HepG2 (cell line): ENCODE results near the gene TARP.
"Not testable (repeated sequence)": the region's sequence is repeated elsewhere in the genome, so short reads cannot be mapped to it uniquely, and the experiment has no call there.

Source experiments
- ATAC-seq: fragments of 200-7000 bp; cut with Tn5 transposase; 3 replicates; pipeline ENCODE4 v1.9.1; 2020; ENCODE audit warnings: mild to moderate bottlenecking, moderate library complexity
- BruUV-seq: library from RNA; stranded (reverse); fragments of 400-500 nt; replicated peaks from 2 replicates; lab custom pipeline; 2021; lab: Mats Ljungman, UMichigan
- CTCF ChIA-PET: fragments of 300-600 bp; formaldehyde crosslinking; extraction: SDS; loops from one replicate; lab custom pipeline; 2021; ENCODE audit warnings: low total read pairs, inconsistent platforms, low intra/inter-chr PET ratio; lab: Yijun Ruan, JAX
- POLR2A ChIA-PET: fragments of 350-600 bp; sonication (Branson Sonifier 250); formaldehyde crosslinking; loops from one replicate; lab custom pipeline; 2020; ENCODE audit warnings: antibody characterized with exemption, inconsistent platforms; lab: Yijun Ruan, JAX
- DNase-seq: peaks from one replicate; pipeline ENCODE4 v3.0.0-alpha.2; 2015; ENCODE audit warnings: low spot score
- FAIRE-seq: peaks from 3 replicates; lab custom pipeline; 2011; peaks lifted over from hg19 to GRCh38; lab: Jason Lieb, UNC
- H2AFZ ChIP-seq: one replicate; pipeline ENCODE4 v1.6.1; 2011; ENCODE audit warnings: low read length, inconsistent platforms
- H3K27ac ChIP-seq: fragments of 300-600 bp; 3 replicates; pipeline ENCODE4 v1.8.0; 2011; ENCODE audit warnings: mixed run types, mild to moderate bottlenecking, mixed read lengths, low read length, inconsistent platforms; ENCODE audit not compliant: insufficient read depth; ENCODE audit errors: extremely low read length
- H3K27me3 ChIP-seq, 2 experiments: fragments of 200-600 bp in 1 of 2; 2 replicates in 1 of 2; 3 replicates in 1 of 2; pipeline versions ENCODE4 v1.6.0 to v1.8.0; 2011; ENCODE audit warnings: low read length in 2 of 2, mild to moderate bottlenecking in 2 of 2, moderate library complexity in 2 of 2, inconsistent platforms in 1 of 2; ENCODE audit not compliant: insufficient read depth in 2 of 2, control insufficient read depth in 1 of 2
- H3K36me3 ChIP-seq, 2 experiments: fragments of 200-600 bp in 1 of 2; replicated peaks in 1 of 2; 2 replicates in 1 of 2; 3 replicates in 1 of 2; pipeline versions ENCODE4 v1.5.1 to v1.8.0; 2011; ENCODE audit warnings: low read length in 2 of 2, inconsistent platforms in 1 of 2; ENCODE audit not compliant: insufficient read depth in 2 of 2, control insufficient read depth in 1 of 2
- H3K4me1 ChIP-seq: 2 replicates; pipeline ENCODE4 v1.5.1; 2012; ENCODE audit warnings: low read length, inconsistent platforms; ENCODE audit not compliant: insufficient read depth
- H3K4me2 ChIP-seq: 2 replicates; pipeline ENCODE4 v1.6.0; 2011; ENCODE audit warnings: low read depth, low read length, inconsistent platforms
- H3K4me3 ChIP-seq, 3 experiments: fragments of 200-600 bp in 1 of 3; sonication (generic), shearing (Covaris generic) in 1 of 3; replicated peaks in 1 of 3; 2 replicates each; pipeline ENCODE4 v1.5.1; 2011 to 2016; ENCODE audit warnings: low read length in 3 of 3, inconsistent platforms in 2 of 3, low read depth in 2 of 3, mild to moderate bottlenecking in 2 of 3, control low read depth in 1 of 3, mixed read lengths in 1 of 3; ENCODE audit not compliant: insufficient read depth in 1 of 3
- H3K79me2 ChIP-seq: one replicate; pipeline ENCODE4 v1.6.1; 2011; ENCODE audit warnings: low read length, inconsistent platforms; ENCODE audit not compliant: insufficient read depth
- H3K9ac ChIP-seq: 2 replicates; pipeline ENCODE4 v1.6.0; 2011; ENCODE audit warnings: mild to moderate bottlenecking, low read depth, low read length, inconsistent platforms; ENCODE audit not compliant: insufficient read depth
- H3K9me3 ChIP-seq: 2 replicates; pipeline ENCODE4 v1.5.1; 2012; ENCODE audit warnings: mild to moderate bottlenecking, low read length
- H4K20me1 ChIP-seq: 2 replicates; pipeline ENCODE4 v1.6.0; 2011; ENCODE audit warnings: inconsistent platforms, mild to moderate bottlenecking, low read length, moderate library complexity; ENCODE audit not compliant: insufficient read depth
- ATF7 ChIP-seq, 2 experiments: fragments of 450-650 bp in 1 of 2; sonication (generic) in 1 of 2; formaldehyde crosslinking in 1 of 2; IDR thresholded peaks; 2 replicates each; pipeline versions ENCODE4 v1.4.0 to v1.6.1; 2016 to 2020; ENCODE audit warnings: antibody characterized with exemption in 1 of 2, mild to moderate bottlenecking in 1 of 2, missing genetic modification reagents in 1 of 2
- CREB1 ChIP-seq, 2 experiments: fragments of 450-650 bp in 1 of 2; IDR thresholded peaks; 2 replicates each; pipeline ENCODE4 v1.6.1; 2016 to 2017; ENCODE audit warnings: control low read depth in 1 of 2, mild to moderate bottlenecking in 1 of 2, missing compliant biosample characterization in 1 of 2, missing genetic modification characterization in 1 of 2
- WGBS: methylation state at CpG from one replicate; pipeline ENCODE4 v1.1.6; 2017; ENCODE audit warnings: low lambda C conversion rate; 5-methylcytosine and 5-hydroxymethylcytosine counted together
- in situ Hi-C: cut with HindIII; loops from 2 replicates; pipeline ENCODE4 v1.10.0; 2017; ENCODE audit warnings: low pct_unique_long_range_greater_than_20kb; ENCODE audit not compliant: extremely low pct_ligation_motif_present
- intact Hi-C: fragments of 100-400 bp; cut with micrococcal nuclease; formaldehyde crosslinking; loops from one replicate; pipeline ENCODE4 v1.10.0; 2022; ENCODE audit not compliant: unreplicated experiment

The TARP gene

DNA sequence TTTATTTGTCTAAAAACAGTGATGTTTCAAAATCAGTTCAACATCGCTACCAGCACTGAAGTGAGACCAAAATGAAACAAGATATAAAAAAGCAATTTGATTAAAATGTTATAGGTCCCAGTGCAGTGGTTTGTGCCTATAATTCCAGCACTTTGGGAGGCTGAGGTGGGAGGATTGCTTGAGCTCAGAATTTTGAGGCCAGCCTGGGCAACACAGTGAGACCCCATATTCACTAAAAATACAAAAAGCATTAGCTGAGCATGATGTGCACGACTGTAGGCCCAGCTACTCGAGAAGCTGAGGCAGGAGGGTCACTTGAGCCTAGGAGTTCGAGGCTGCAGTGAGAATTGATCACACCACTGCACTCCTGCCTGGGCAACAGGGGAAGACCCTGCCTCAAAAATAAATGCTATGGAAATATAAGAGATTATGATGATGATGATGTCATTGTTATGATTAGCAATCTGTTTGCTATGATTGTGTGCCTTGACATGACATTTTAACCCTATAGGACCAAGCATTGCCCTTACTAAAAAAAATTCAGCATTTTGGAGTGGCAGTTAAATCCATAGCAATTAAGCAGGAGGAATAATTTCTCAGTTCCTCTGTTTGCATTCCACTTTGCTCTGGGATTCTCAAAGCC is 3.6 kb downstream of the TARP start:
- POLR2A ChIA-PET; DNase-seq; H3K27me3 ChIP-seq; H3K4me2 ChIP-seq; H3K4me3 ChIP-seq; H4K20me1 ChIP-seq; H2AFZ ChIP-seq; H3K79me2 ChIP-seq; H3K9ac ChIP-seq; H3K27ac ChIP-seq; CTCF ChIA-PET; FAIRE-seq; H3K36me3 ChIP-seq; intact Hi-C loops; in situ Hi-C loops; BruUV-seq; H3K4me1 ChIP-seq; ATAC-seq; TF ChIP-seq ATF7, CREB1 (CRISPR knock-in tag; IDR thresholded peaks at IDR 0.05): not testable (repeated sequence)
- 12% methylated on average over 4 of the region's 4 CpGs for WGBS
- TF ChIP-seq ATF7 (IDR thresholded peaks at IDR 0.05) (peak; percentile 83), CREB1 (IDR thresholded peaks at IDR 0.05) (0 out of 2 replicates have a peak, but pooled peaks have one; percentile 10)
- TF ChIP-seq, all 625 proteins: peak for 2; not testable (repeated sequence) for 623
- H3K9me3 ChIP-seq = not testable (repeated sequence)

DNA sequence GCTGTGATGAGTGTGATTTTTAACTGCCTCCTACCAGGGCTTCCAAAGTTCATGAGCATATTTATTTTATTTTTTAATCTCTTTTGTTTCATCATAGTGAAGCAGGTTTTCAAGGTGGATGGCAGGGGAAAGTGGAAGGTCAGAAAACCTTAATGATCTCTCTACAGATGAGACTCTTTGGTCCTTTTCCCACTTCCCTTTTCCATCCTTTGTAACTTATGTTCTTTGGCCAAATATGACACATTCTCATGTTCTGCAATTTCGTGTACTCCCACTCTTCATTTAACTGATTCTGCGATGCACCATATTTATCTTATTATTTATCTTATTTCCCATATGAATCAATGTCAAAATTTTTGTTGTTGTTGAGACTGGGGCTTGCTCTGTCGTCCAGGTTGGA is 7.5 kb downstream of the TARP start:
- H4K20me1 ChIP-seq, intact Hi-C loops, H3K27me3 ChIP-seq, H3K4me1 ChIP-seq, H3K36me3 ChIP-seq, H3K27ac ChIP-seq, CTCF ChIA-PET, FAIRE-seq, H3K79me2 ChIP-seq, H3K9me3 ChIP-seq, POLR2A ChIA-PET, DNase-seq, BruUV-seq, H2AFZ ChIP-seq, H3K4me2 ChIP-seq, ATAC-seq, H3K4me3 ChIP-seq, in situ Hi-C loops, H3K9ac ChIP-seq: not testable (repeated sequence)
- 17% methylated on average over 3 of the region's 3 CpGs for WGBS

DNA sequence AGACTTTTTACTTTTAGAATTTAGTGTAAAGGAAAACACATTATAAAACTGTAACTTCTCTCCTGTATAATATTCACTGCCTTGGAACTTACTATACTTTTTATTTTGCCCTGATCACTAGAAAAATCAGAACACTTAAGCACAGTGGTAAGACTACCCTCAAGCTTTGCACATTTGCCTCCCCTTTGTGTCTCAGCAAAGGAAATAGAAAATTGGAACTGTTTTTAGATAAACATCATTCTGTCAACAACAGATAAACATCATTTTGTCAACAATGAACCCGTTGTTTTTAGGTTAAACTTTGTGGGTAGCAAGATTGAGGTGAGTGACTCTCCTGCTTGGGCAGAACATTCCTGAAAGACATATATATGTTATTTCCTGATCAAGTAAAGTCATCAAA is 8.8 kb downstream of the TARP start:
- POLR2A ChIA-PET, H3K4me3 ChIP-seq, ATAC-seq, BruUV-seq, DNase-seq, H3K9me3 ChIP-seq, FAIRE-seq, H3K36me3 ChIP-seq, H3K79me2 ChIP-seq, H3K4me1 ChIP-seq, H3K4me2 ChIP-seq, intact Hi-C loops, CTCF ChIA-PET, H4K20me1 ChIP-seq, H2AFZ ChIP-seq, H3K27me3 ChIP-seq, in situ Hi-C loops, H3K27ac ChIP-seq, H3K9ac ChIP-seq: not testable (repeated sequence)
- 0% methylated on average over 1 of the region's 1 CpG for whole genome bisulfite sequencing

DNA sequence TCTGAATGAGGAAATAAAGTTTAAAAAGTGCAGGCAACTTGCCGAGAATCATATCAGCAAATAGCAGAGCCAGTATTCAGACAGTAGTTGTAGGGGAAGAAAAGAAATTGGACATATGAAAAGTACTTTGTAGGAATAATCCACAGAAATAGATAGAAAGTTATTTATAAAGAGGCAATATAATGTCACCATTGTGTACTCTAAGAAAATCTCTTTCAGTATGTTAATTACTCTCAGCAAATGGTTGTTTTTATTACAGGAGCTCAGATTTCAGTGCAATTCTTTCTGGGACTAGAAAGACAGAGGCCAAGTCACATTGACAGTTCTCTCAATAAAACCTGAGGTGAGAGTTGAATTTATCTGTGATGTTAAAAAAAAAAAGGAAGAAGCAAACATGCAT is 10.2 kb downstream of the TARP start:
- in situ Hi-C loops, ATAC-seq, intact Hi-C loops: not testable (repeated sequence)

More for the DNA sequence above, 10.2 kb downstream of the TARP start:
- POLR2A ChIA-PET, FAIRE-seq, H3K4me1 ChIP-seq, H3K9me3 ChIP-seq, H3K79me2 ChIP-seq, H3K4me2 ChIP-seq, H3K36me3 ChIP-seq, DNase-seq, H4K20me1 ChIP-seq, H3K27ac ChIP-seq, BruUV-seq, H3K4me3 ChIP-seq, H2AFZ ChIP-seq, CTCF ChIA-PET, H3K9ac ChIP-seq, H3K27me3 ChIP-seq: not testable (repeated sequence)
- 0% methylated on average over 1 of the region's 1 CpG for WGBS
